DND-41 (cell line): ENCODE results near the gene ALPK3.

Source experiments
- CTCF ChIP-seq: IDR thresholded peaks from 2 replicates; pipeline ENCODE4 v1.5.1; 2012; ENCODE audit warnings: borderline replicate concordance, low read length, moderate library complexity, mild to moderate bottlenecking; ENCODE audit not compliant: poor library complexity, severe bottlenecking; ENCODE audit errors: extremely low read depth
- EZH2 ChIP-seq: IDR thresholded peaks from 3 replicates; pipeline ENCODE4 v1.6.1; 2012; ENCODE audit warnings: borderline replicate concordance, low read depth, mild to moderate bottlenecking, moderate library complexity, low read length, inconsistent platforms; ENCODE audit not compliant: severe bottlenecking

GRCh38 chr15:84922530-84922929, 105.4 kb downstream of the ALPK3 start:
- TF ChIP-seq CTCF (no peak), EZH2 (no peak)
